ENCODE measurements around the gene SOX30.

Gene SOX30

GRCh38 chr5:157578079-157578780 is 74.0 kb downstream of the SOX30 start:
- in situ Hi-C loops (cut with MboI; ENCODE audit: low pct_unique_long_range_greater_than_20kb, low sequenced_read_pairs, unreplicated experiment): no loop called here
- TF ChIP-seq CTCF (IDR thresholded peaks at IDR 0.05; ENCODE audit: extremely low read depth, insufficient read depth, missing control alignments): no peak
- no peak for DNase-seq (ENCODE audit: low spot score)

- no peak for TF ChIP-seq CTCF (IDR thresholded peaks at IDR 0.05; ENCODE audit: extremely low read depth, insufficient read depth, missing control alignments)
- no peak for DNase-seq (ENCODE audit: low spot score)
- in situ Hi-C loops (cut with MboI; ENCODE audit: low pct_unique_long_range_greater_than_20kb, low sequenced_read_pairs, unreplicated experiment): no loop called here
Observed at GRCh38 chr5:157576678-157577077, 75.6 kb downstream of the SOX30 start.

Measured in GM13977 (cell line).